ENCODE data around the gene DDC. TPM values are rescaled to one million over a fixed set of nuclear protein-coding genes. Genes with fewer than 3 reads are reported as not detected.
"Not testable (repeated sequence)": the region's sequence is repeated elsewhere in the genome, so short reads cannot be mapped to it uniquely, and the experiment has no call there.

Gene DDC
- total and polyA plus RNA-seq, 4 donors: 49.6 TPM; not detected in 3

- DNase-seq (no peak), ATAC-seq (ENCODE audit: low FRiP score) (no peak)
- H3K27me3 ChIP-seq (ENCODE audit: control insufficient read depth in 1 of 2, insufficient read depth in 2 of 2, low read length in 1 of 2): no peaks in the 10 kb centered on the region
- H3K4me3 ChIP-seq (ENCODE audit: low read length in 2 of 2): no peak overlapping the region
- no peaks in the 10 kb centered on the region for H3K4me1 ChIP-seq (ENCODE audit: control insufficient read depth in 1 of 2, insufficient read depth in 2 of 2, low read length in 2 of 2)
- H3K9me3 ChIP-seq (ENCODE audit: control insufficient read depth, low read length): peaks cover 4% of the 10 kb centered on the region
- no peak overlapping the region for H3K27ac ChIP-seq (ENCODE audit: low read depth in 1 of 2, low read length in 2 of 2)
- intact Hi-C loops (cut with DNase I): no loop called here
- H3K36me3 ChIP-seq (ENCODE audit: control insufficient read depth in 1 of 2, insufficient read depth in 2 of 2, low read length in 1 of 2): no peaks in the 10 kb centered on the region
- 79 to 83% methylated on average over 9 of the region's 9 CpGs for WGBS, 2 donors
Observed at GRCh38 chr7:50555594-50556140, 9.5 kb downstream of the DDC start.

DNA sequence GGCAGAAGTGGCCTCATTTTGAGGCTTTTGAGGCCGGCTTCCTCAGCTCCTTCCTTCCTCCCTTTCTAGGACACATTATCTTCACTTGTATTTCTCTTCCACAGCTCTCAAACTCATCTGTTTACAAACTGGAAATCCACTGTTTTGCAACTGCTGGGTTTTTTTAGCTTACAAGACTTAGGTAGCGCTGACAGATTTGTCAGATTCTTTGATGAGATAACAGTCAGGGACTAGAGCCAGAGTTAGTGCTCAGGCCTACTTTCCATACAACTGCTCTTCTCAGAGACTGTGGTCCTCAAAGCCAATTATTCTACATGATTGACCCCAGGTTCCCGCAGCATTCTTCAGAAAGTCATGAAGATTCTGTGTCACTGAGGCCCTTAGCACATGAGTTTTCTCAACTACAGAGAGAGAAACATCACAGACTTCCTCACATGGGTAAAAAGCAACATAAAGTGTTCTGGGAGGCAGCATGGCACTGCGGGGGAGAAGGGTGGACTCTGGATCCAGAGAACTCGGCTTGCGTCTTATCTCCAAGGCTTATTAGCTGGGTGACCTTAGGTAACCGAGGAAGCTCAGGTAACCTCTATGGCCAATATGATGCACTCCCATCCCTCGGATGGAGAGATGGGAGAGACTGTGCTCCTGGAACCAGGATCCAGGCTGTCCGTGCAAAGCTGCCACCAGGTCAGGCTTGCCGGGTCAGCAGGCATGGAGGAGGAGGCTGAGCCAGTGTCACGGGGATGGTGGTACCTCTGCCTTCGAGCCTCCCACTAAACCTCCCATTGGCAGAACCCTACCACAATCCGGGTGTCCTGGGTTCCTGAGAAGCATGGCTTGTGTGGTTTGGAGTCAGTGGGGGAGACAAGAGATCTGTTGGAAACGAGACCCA, 10.5 kb downstream of the DDC start:
- Histone ChIP-seq H3K9me3 (ENCODE audit: control insufficient read depth, low read length) (peaks cover 4% of the 10 kb centered on the region), H3K4me3 (ENCODE audit: low read length in 2 of 2) (no peak overlapping the region), H3K4me1 (ENCODE audit: control insufficient read depth in 1 of 2, insufficient read depth in 2 of 2, low read length in 2 of 2) (no peaks in the 10 kb centered on the region), H3K36me3 (ENCODE audit: control insufficient read depth in 1 of 2, insufficient read depth in 2 of 2, low read length in 1 of 2) (no peaks in the 10 kb centered on the region), H3K27me3 (ENCODE audit: control insufficient read depth in 1 of 2, insufficient read depth in 2 of 2, low read length in 1 of 2) (no peaks in the 10 kb centered on the region), H3K27ac (ENCODE audit: low read depth in 1 of 2, low read length in 2 of 2) (no peak overlapping the region)
- DNase-seq (peak in 1 of 2 donors; percentile 33), ATAC-seq (ENCODE audit: low FRiP score) (no peak)
- 82 to 83% methylated on average over 14 of the region's 14 CpGs for WGBS, 2 donors
- intact Hi-C loops (cut with DNase I): no loop called here

GRCh38 chr7:50553973-50554372, 11.2 kb downstream of the DDC start:
- ATAC-seq (ENCODE audit: low FRiP score) (no peak), DNase-seq (no peak)
- intact Hi-C loops (cut with DNase I): no loop called here
- Histone ChIP-seq H3K4me1 (ENCODE audit: control insufficient read depth in 1 of 2, insufficient read depth in 2 of 2, low read length in 2 of 2) (no peaks in the 10 kb centered on the region), H3K27ac (ENCODE audit: low read depth in 1 of 2, low read length in 2 of 2) (no peak overlapping the region), H3K9me3 (ENCODE audit: control insufficient read depth, low read length) (peaks cover 4% of the 10 kb centered on the region), H3K36me3 (ENCODE audit: control insufficient read depth in 1 of 2, insufficient read depth in 2 of 2, low read length in 1 of 2) (no peaks in the 10 kb centered on the region), H3K27me3 (ENCODE audit: control insufficient read depth in 1 of 2, insufficient read depth in 2 of 2, low read length in 1 of 2) (no peaks in the 10 kb centered on the region), H3K4me3 (ENCODE audit: low read length in 2 of 2) (no peak overlapping the region)
- WGBS, 2 donors: 36 to 37% methylated on average over 3 of the region's 3 CpGs

- Histone ChIP-seq H3K9me3 (ENCODE audit: control insufficient read depth, low read length) (peaks cover 4% of the 10 kb centered on the region), H3K36me3 (ENCODE audit: control insufficient read depth in 1 of 2, insufficient read depth in 2 of 2, low read length in 1 of 2) (no peaks in the 10 kb centered on the region), H3K4me3 (ENCODE audit: low read length in 2 of 2) (no peak overlapping the region), H3K27me3 (ENCODE audit: control insufficient read depth in 1 of 2, insufficient read depth in 2 of 2, low read length in 1 of 2) (no peaks in the 10 kb centered on the region), H3K27ac (ENCODE audit: low read depth in 1 of 2, low read length in 2 of 2) (no peak overlapping the region), H3K4me1 (ENCODE audit: control insufficient read depth in 1 of 2, insufficient read depth in 2 of 2, low read length in 2 of 2) (no peaks in the 10 kb centered on the region)
- ATAC-seq (ENCODE audit: low FRiP score): no peak
- intact Hi-C loops (cut with DNase I): no loop called here
- peak in 1 of 2 donors; percentile 57 for DNase-seq
- WGBS, 2 donors: 7 to 8% methylated on average over 4 of the region's 4 CpGs
Observed at GRCh38 chr7:50552921-50553320, 12.3 kb downstream of the DDC start.

- H3K27ac ChIP-seq (ENCODE audit: low read depth in 1 of 2, low read length in 2 of 2): no peak overlapping the region
- WGBS, 2 donors: 60 to 72% methylated on average over 4 of the region's 4 CpGs
- H3K9me3 ChIP-seq (ENCODE audit: control insufficient read depth, low read length): peaks cover 4% of the 10 kb centered on the region
- DNase-seq (peak in 1 of 2 donors; percentile 26), ATAC-seq (ENCODE audit: low FRiP score) (no peak)
- no peaks in the 10 kb centered on the region for H3K27me3 ChIP-seq (ENCODE audit: control insufficient read depth in 1 of 2, insufficient read depth in 2 of 2, low read length in 1 of 2)
- intact Hi-C loops (cut with DNase I): no loop called here
- no peaks in the 10 kb centered on the region for H3K36me3 ChIP-seq (ENCODE audit: control insufficient read depth in 1 of 2, insufficient read depth in 2 of 2, low read length in 1 of 2)
- H3K4me3 ChIP-seq (ENCODE audit: low read length in 2 of 2): no peak overlapping the region
- no peaks in the 10 kb centered on the region for H3K4me1 ChIP-seq (ENCODE audit: control insufficient read depth in 1 of 2, insufficient read depth in 2 of 2, low read length in 2 of 2)
Observed at GRCh38 chr7:50552139-50552538, 13.1 kb downstream of the DDC start.

DNA sequence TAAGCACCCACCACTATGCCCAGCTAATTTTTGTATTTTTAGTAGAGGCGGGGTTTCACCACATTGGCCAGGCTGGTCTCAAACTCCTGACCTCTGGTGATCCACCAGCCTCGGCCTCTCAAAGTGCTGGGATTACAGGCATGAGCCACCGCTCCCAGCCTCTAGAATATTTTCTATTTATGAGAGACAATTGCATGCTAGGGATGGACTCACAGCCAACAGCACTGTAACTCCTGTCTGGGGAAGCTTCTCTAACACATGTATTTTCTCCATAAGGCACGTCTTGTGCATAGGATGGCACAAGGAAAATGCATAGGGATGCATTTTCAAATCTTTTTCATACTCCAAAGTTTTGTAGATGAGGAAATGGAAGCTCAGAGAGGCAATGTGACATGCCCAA, 19.6 kb downstream of the DDC start:
- WGBS, 2 donors: 81 to 82% methylated on average over 4 of the region's 4 CpGs
- H3K36me3 ChIP-seq (ENCODE audit: control insufficient read depth in 1 of 2, insufficient read depth in 2 of 2, low read length in 1 of 2); H3K9me3 ChIP-seq (ENCODE audit: control insufficient read depth, low read length); H3K27ac ChIP-seq (ENCODE audit: low read depth in 1 of 2, low read length in 2 of 2); H3K4me3 ChIP-seq (ENCODE audit: low read length in 2 of 2); ATAC-seq (ENCODE audit: low FRiP score); H3K27me3 ChIP-seq (ENCODE audit: control insufficient read depth in 1 of 2, insufficient read depth in 2 of 2, low read length in 1 of 2); intact Hi-C loops (cut with DNase I); H3K4me1 ChIP-seq (ENCODE audit: control insufficient read depth in 1 of 2, insufficient read depth in 2 of 2, low read length in 2 of 2): not testable (repeated sequence)
- peak in 1 of 2 donors; percentile 3 for DNase-seq

DNA sequence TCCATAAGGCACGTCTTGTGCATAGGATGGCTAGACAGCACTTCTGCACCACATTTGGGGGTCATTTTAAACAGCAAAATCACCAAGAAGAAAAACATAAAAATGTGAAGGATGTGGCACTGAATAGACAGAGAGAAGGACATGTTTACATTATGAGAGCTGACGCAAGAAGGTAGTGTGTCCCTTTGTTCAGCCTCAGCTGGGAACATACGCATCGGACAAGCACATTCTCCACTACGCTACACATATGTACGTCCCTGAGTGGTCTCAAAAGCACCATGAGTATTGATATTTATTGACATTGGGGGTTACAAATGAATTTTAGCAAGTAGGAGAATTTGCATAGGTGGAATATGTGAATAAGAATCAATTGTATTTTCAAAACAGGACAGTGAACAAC, 20.2 kb downstream of the DDC start:
- Histone ChIP-seq H3K36me3 (ENCODE audit: control insufficient read depth in 1 of 2, insufficient read depth in 2 of 2, low read length in 1 of 2) (no peaks in the 10 kb centered on the region), H3K9me3 (ENCODE audit: control insufficient read depth, low read length) (no peaks in the 10 kb centered on the region), H3K4me1 (ENCODE audit: control insufficient read depth in 1 of 2, insufficient read depth in 2 of 2, low read length in 2 of 2) (no peaks in the 10 kb centered on the region), H3K27ac (ENCODE audit: low read depth in 1 of 2, low read length in 2 of 2) (no peak overlapping the region), H3K27me3 (ENCODE audit: control insufficient read depth in 1 of 2, insufficient read depth in 2 of 2, low read length in 1 of 2) (no peaks in the 10 kb centered on the region), H3K4me3 (ENCODE audit: low read length in 2 of 2) (no peak overlapping the region)
- 61 to 69% methylated on average over 6 of the region's 6 CpGs for whole genome bisulfite sequencing, 2 donors
- intact Hi-C loops (cut with DNase I): no loop called here
- DNase-seq (no peak), ATAC-seq (ENCODE audit: low FRiP score) (no peak)

GRCh38 chr7:50543776-50544442, 21.3 kb downstream of the DDC start:
- H3K36me3 ChIP-seq (ENCODE audit: control insufficient read depth in 1 of 2, insufficient read depth in 2 of 2, low read length in 1 of 2): no peaks in the 10 kb centered on the region
- no peaks in the 10 kb centered on the region for H3K27me3 ChIP-seq (ENCODE audit: control insufficient read depth in 1 of 2, insufficient read depth in 2 of 2, low read length in 1 of 2)
- WGBS, 2 donors: 88 to 91% methylated on average over 18 of the region's 18 CpGs
- no peaks in the 10 kb centered on the region for H3K4me1 ChIP-seq (ENCODE audit: control insufficient read depth in 1 of 2, insufficient read depth in 2 of 2, low read length in 2 of 2)
- H3K4me3 ChIP-seq (ENCODE audit: low read length in 2 of 2): no peak overlapping the region
- intact Hi-C loops (cut with DNase I): no loop called here
- no peaks in the 10 kb centered on the region for H3K9me3 ChIP-seq (ENCODE audit: control insufficient read depth, low read length)
- DNase-seq (peak in 1 of 2 donors; percentile 32), ATAC-seq (ENCODE audit: low FRiP score) (no peak)
- no peak overlapping the region for H3K27ac ChIP-seq (ENCODE audit: low read depth in 1 of 2, low read length in 2 of 2)
